Activated T-helper 17 cell treated with anti-CD3 and anti-CD28 coated beads, Interleukin-2, amount 50 U/mL, for 72 hours (primary cell): ENCODE measurements around the gene PDE11A. TPM values are rescaled to one million over a fixed set of nuclear protein-coding genes. Genes with fewer than 3 reads are reported as not detected.
"Not testable (repeated sequence)": the region's sequence is repeated elsewhere in the genome, so short reads cannot be mapped to it uniquely, and the experiment has no call there.

Experiments
- ATAC-seq: fragments of 150-1000 bp; cut with Tn5 transposase; replicated peaks from 2 replicates; pipeline ENCODE4 v1.10.0; 2021; ENCODE audit warnings: mild to moderate bottlenecking, moderate library complexity
- H3K27ac Mint-ChIP-seq: one replicate; pipeline ENCODE4 v1.8.0; 2022; ENCODE audit warnings: mixed read lengths
- H3K27me3 Mint-ChIP-seq: one replicate; pipeline ENCODE4 v1.8.0; 2022; ENCODE audit warnings: mixed read lengths
- H3K36me3 Mint-ChIP-seq: one replicate; pipeline ENCODE4 v1.8.0; 2022; ENCODE audit warnings: low read depth, mild to moderate bottlenecking, mixed read lengths
- H3K4me1 Mint-ChIP-seq: one replicate; pipeline ENCODE4 v1.8.0; 2022; ENCODE audit warnings: mixed read lengths
- H3K4me3 Mint-ChIP-seq: one replicate; pipeline ENCODE4 v1.8.0; 2022; ENCODE audit warnings: mild to moderate bottlenecking, mixed read lengths
- H3K9me3 Mint-ChIP-seq: one replicate; pipeline ENCODE4 v1.8.0; 2022; ENCODE audit warnings: mixed read lengths
- total RNA-seq, 2 donors: library from RNA; stranded (reverse); gene quantifications; one replicate each; pipeline ENCODE4 v1.2.3, GENCODE V29; 2022

PDE11A gene
- total RNA-seq, 2 donors from 2014 or later = 0.08 TPM; not detected in 1

- not testable (repeated sequence) for H3K9me3 Mint-ChIP-seq, H3K4me3 Mint-ChIP-seq, H3K27me3 Mint-ChIP-seq, ATAC-seq, H3K4me1 Mint-ChIP-seq, H3K27ac Mint-ChIP-seq, H3K36me3 Mint-ChIP-seq
Observed at GRCh38 chr2:177835418-177836204, 237.0 kb downstream of the PDE11A start.

- ATAC-seq = no peak
- H3K36me3 Mint-ChIP-seq = no peaks in the 10 kb centered on the region
- no peak overlapping the region for H3K27ac Mint-ChIP-seq
- H3K9me3 Mint-ChIP-seq = peaks cover 8% of the 10 kb centered on the region
- no peaks in the 10 kb centered on the region for H3K4me1 Mint-ChIP-seq
- H3K27me3 Mint-ChIP-seq = peaks cover 3% of the 10 kb centered on the region
- H3K4me3 Mint-ChIP-seq = no peak overlapping the region
Observed at GRCh38 chr2:177832611-177833433, 239.8 kb downstream of the PDE11A start.

- Mint-ChIP-seq H3K4me3 (no peak overlapping the region), H3K4me1 (no peaks in the 10 kb centered on the region), H3K27me3 (no peaks in the 10 kb centered on the region), H3K36me3 (no peaks in the 10 kb centered on the region), H3K9me3 (no peaks in the 10 kb centered on the region), H3K27ac (no peak overlapping the region)
- ATAC-seq = no peak
Observed at GRCh38 chr2:177830881-177831386, 241.6 kb downstream of the PDE11A start.

- no peaks in the 10 kb centered on the region for H3K4me1 Mint-ChIP-seq
- H3K9me3 Mint-ChIP-seq = no peaks in the 10 kb centered on the region
- H3K27me3 Mint-ChIP-seq = peaks cover 4% of the 10 kb centered on the region
- H3K4me3 Mint-ChIP-seq = no peak overlapping the region
- H3K36me3 Mint-ChIP-seq = no peaks in the 10 kb centered on the region
- no peak for ATAC-seq
- H3K27ac Mint-ChIP-seq = no peak overlapping the region
Observed at GRCh38 chr2:177828557-177828956, 244.0 kb downstream of the PDE11A start.

- H3K36me3 Mint-ChIP-seq = no peaks in the 10 kb centered on the region
- no peaks in the 10 kb centered on the region for H3K9me3 Mint-ChIP-seq
- H3K27ac Mint-ChIP-seq = no peak overlapping the region
- H3K4me1 Mint-ChIP-seq = no peaks in the 10 kb centered on the region
- H3K27me3 Mint-ChIP-seq = peaks cover 4% of the 10 kb centered on the region
- no peak for ATAC-seq
- H3K4me3 Mint-ChIP-seq = no peak overlapping the region
Observed at GRCh38 chr2:177826897-177827296, 245.7 kb downstream of the PDE11A start.

- no peak overlapping the region for H3K27ac Mint-ChIP-seq
- no peak overlapping the region for H3K4me3 Mint-ChIP-seq
- peaks cover 4% of the 10 kb centered on the region for H3K27me3 Mint-ChIP-seq
- no peaks in the 10 kb centered on the region for H3K36me3 Mint-ChIP-seq
- ATAC-seq = no peak
- no peaks in the 10 kb centered on the region for H3K4me1 Mint-ChIP-seq
- no peaks in the 10 kb centered on the region for H3K9me3 Mint-ChIP-seq
Observed at GRCh38 chr2:177822941-177823340, 249.6 kb downstream of the PDE11A start.

GRCh38 chr2:177818412-177818811, 254.2 kb downstream of the PDE11A start:
- Mint-ChIP-seq H3K27me3 (peaks cover 6% of the 10 kb centered on the region), H3K4me3 (no peak overlapping the region), H3K36me3 (no peaks in the 10 kb centered on the region), H3K4me1 (no peaks in the 10 kb centered on the region), H3K27ac (no peak overlapping the region), H3K9me3 (no peaks in the 10 kb centered on the region)
- ATAC-seq = no peak

- peaks cover 6% of the 10 kb centered on the region for H3K27me3 Mint-ChIP-seq
- ATAC-seq = no peak
Observed at GRCh38 chr2:177817300-177817699, 255.3 kb downstream of the PDE11A start.

GRCh38 chr2:177816766-177817165, 255.8 kb downstream of the PDE11A start:
- Mint-ChIP-seq H3K27ac (no peak overlapping the region), H3K4me1 (no peaks in the 10 kb centered on the region), H3K4me3 (no peak overlapping the region), H3K27me3 (peaks cover 6% of the 10 kb centered on the region), H3K36me3 (no peaks in the 10 kb centered on the region), H3K9me3 (no peaks in the 10 kb centered on the region)
- no peak for ATAC-seq

More at GRCh38 chr2:177817300-177817699, 255.3 kb downstream of the PDE11A start:
- Mint-ChIP-seq H3K36me3 (no peaks in the 10 kb centered on the region), H3K4me3 (no peak overlapping the region), H3K4me1 (no peaks in the 10 kb centered on the region), H3K27ac (no peak overlapping the region), H3K9me3 (no peaks in the 10 kb centered on the region)

GRCh38 chr2:177812713-177813396, 259.7 kb downstream of the PDE11A start:
- Mint-ChIP-seq H3K27me3 (peaks cover 13% of the 10 kb centered on the region), H3K27ac (no peak overlapping the region), H3K36me3 (no peaks in the 10 kb centered on the region), H3K9me3 (no peaks in the 10 kb centered on the region), H3K4me3 (no peak overlapping the region), H3K4me1 (no peaks in the 10 kb centered on the region)
- no peak for ATAC-seq

- no peak overlapping the region for H3K4me3 Mint-ChIP-seq
- H3K27me3 Mint-ChIP-seq = peaks cover 13% of the 10 kb centered on the region
- H3K27ac Mint-ChIP-seq = no peak overlapping the region
- no peaks in the 10 kb centered on the region for H3K36me3 Mint-ChIP-seq
- no peak for ATAC-seq
- no peaks in the 10 kb centered on the region for H3K9me3 Mint-ChIP-seq
- H3K4me1 Mint-ChIP-seq = no peaks in the 10 kb centered on the region
Observed at GRCh38 chr2:177810906-177811305, 261.7 kb downstream of the PDE11A start.

- H3K4me1 Mint-ChIP-seq = no peaks in the 10 kb centered on the region
- H3K9me3 Mint-ChIP-seq = no peaks in the 10 kb centered on the region
- peaks cover 7% of the 10 kb centered on the region for H3K27me3 Mint-ChIP-seq
- no peak for ATAC-seq
- H3K36me3 Mint-ChIP-seq = no peaks in the 10 kb centered on the region
- H3K4me3 Mint-ChIP-seq = no peak overlapping the region
- no peak overlapping the region for H3K27ac Mint-ChIP-seq
Observed at GRCh38 chr2:177808984-177809809, 263.4 kb downstream of the PDE11A start.

- H3K27me3 Mint-ChIP-seq = peaks cover 13% of the 10 kb centered on the region
- ATAC-seq = no peak
Observed at GRCh38 chr2:177806025-177806424, 266.6 kb downstream of the PDE11A start.

GRCh38 chr2:177799531-177799930, 273.0 kb downstream of the PDE11A start:
- H3K4me1 Mint-ChIP-seq = no peaks in the 10 kb centered on the region
- H3K36me3 Mint-ChIP-seq = no peaks in the 10 kb centered on the region
- H3K4me3 Mint-ChIP-seq = no peak overlapping the region
- peaks cover 14% of the 10 kb centered on the region for H3K27me3 Mint-ChIP-seq
- no peaks in the 10 kb centered on the region for H3K9me3 Mint-ChIP-seq
- ATAC-seq = no peak
- no peak overlapping the region for H3K27ac Mint-ChIP-seq

More at GRCh38 chr2:177806025-177806424, 266.6 kb downstream of the PDE11A start:
- H3K4me3 Mint-ChIP-seq = no peak overlapping the region
- no peaks in the 10 kb centered on the region for H3K36me3 Mint-ChIP-seq
- no peaks in the 10 kb centered on the region for H3K4me1 Mint-ChIP-seq
- no peaks in the 10 kb centered on the region for H3K9me3 Mint-ChIP-seq
- no peak overlapping the region for H3K27ac Mint-ChIP-seq
